Neural progenitor cell (in vitro differentiated cells): ENCODE results near the gene SNIP1.

Experiments used
- CTCF ChIP-seq: fragments of 200-600 bp; sonication (generic); IDR thresholded peaks from 2 replicates; pipeline ENCODE4 v1.5.1; 2017; ENCODE audit warnings: antibody characterized with exemption, mild to moderate bottlenecking
- EZH2phosphoT487 ChIP-seq: fragments of 200-600 bp; sonication (generic); IDR thresholded peaks from 2 replicates; pipeline ENCODE4 v1.6.1; 2017; ENCODE audit warnings: antibody characterized with exemption

- TF ChIP-seq CTCF (no peak), EZH2phosphoT487 (no peak)
Observed at GRCh38 chr1:37559080-37559479, 5.0 kb upstream of the SNIP1 start.
